B cell (primary cell): ENCODE data around the gene ZRANB3. TPM values are rescaled to one million over a fixed set of nuclear protein-coding genes. Genes with fewer than 3 reads are reported as not detected.

Source experiments
- ATAC-seq: fragments of 200-7000 bp; cut with Tn5 transposase; one replicate; pipeline ENCODE4 v1.10.0; 2021; ENCODE audit warnings: low read depth, mild to moderate bottlenecking, moderate number of reproducible peaks, moderate library complexity
- CTCF ChIA-PET: fragments of 350-600 bp; sonication (Branson Sonifier 250); formaldehyde crosslinking; loops from one replicate; lab custom pipeline; 2021; ENCODE audit warnings: antibody characterized with exemption, inconsistent platforms; lab: Charles Lee
- POLR2A ChIA-PET: fragments of 350-600 bp; sonication (Branson Sonifier 250); formaldehyde crosslinking; loops from one replicate; lab custom pipeline; 2021; ENCODE audit warnings: antibody characterized with exemption; lab: Charles Lee
- DNase-seq: peaks from one replicate; pipeline ENCODE4 v3.0.0; 2013
- H2AFZ ChIP-seq: 2 replicates; pipeline ENCODE4 v1.6.1; 2012; ENCODE audit warnings: mild to moderate bottlenecking, low read depth, low read length; ENCODE audit not compliant: insufficient read depth, poor library complexity, severe bottlenecking
- H3K27ac ChIP-seq, 2 donors: 1 replicate in 1 of 2; 2 replicates in 1 of 2; pipeline ENCODE4 v1.5.1; 2012 to 2013; ENCODE audit warnings: low read length in 2 of 2, mild to moderate bottlenecking in 2 of 2, moderate library complexity in 1 of 2
- H3K27me3 ChIP-seq, 4 experiments: fragments of 200-600 bp in 1 of 4; sonication (generic) in 1 of 4; replicated peaks in 1 of 4; 1 replicate in 2 of 4; 2 replicates in 2 of 4; pipeline versions ENCODE4 v1.6.1 to v1.7.0; 2013 to 2016; ENCODE audit warnings: low read length in 3 of 4, mild to moderate bottlenecking in 2 of 4, mixed read lengths in 1 of 4, moderate library complexity in 1 of 4; ENCODE audit not compliant: insufficient read depth in 4 of 4, control insufficient read depth in 3 of 4; ENCODE audit errors: control extremely low read depth in 1 of 4
- H3K36me3 ChIP-seq, 2 experiments: replicated peaks in 1 of 2; 1 replicate in 1 of 2; 2 replicates in 1 of 2; pipeline versions ENCODE4 v1.6.1 to v1.7.1; 2013; ENCODE audit warnings: low read length in 1 of 2; ENCODE audit not compliant: insufficient read depth in 2 of 2, control insufficient read depth in 1 of 2; ENCODE audit errors: control extremely low read depth in 1 of 2, extremely low read depth in 1 of 2
- H3K4me1 ChIP-seq, 2 donors: fragments of 200-600 bp in 1 of 2; sonication (generic) in 1 of 2; 1 replicate in 1 of 2; 2 replicates in 1 of 2; pipeline versions ENCODE4 v1.5.1 to v1.6.1; 2013 to 2017; ENCODE audit warnings: low read length in 2 of 2; ENCODE audit not compliant: control insufficient read depth in 2 of 2, insufficient read depth in 2 of 2
- H3K4me2 ChIP-seq: replicated peaks from 2 replicates; pipeline ENCODE3; 2012; ENCODE audit warnings: mild to moderate bottlenecking, low read depth, low read length; ENCODE audit not compliant: poor library complexity, severe bottlenecking
- H3K4me3 ChIP-seq, 5 experiments: fragments of 200-600 bp in 1 of 5; sonication (generic) in 1 of 5; 1 replicate in 3 of 5; 2 replicates in 2 of 5; pipeline versions ENCODE4 v1.5.1 to v1.7.0; 2011 to 2016; ENCODE audit warnings: low read length in 4 of 5, mild to moderate bottlenecking in 4 of 5, low read depth in 2 of 5, control low read depth in 1 of 5, moderate library complexity in 1 of 5; ENCODE audit not compliant: insufficient read depth in 1 of 5; ENCODE audit errors: control extremely low read depth in 1 of 5, extremely low read depth in 1 of 5
- H3K79me2 ChIP-seq: fragments of 200-600 bp; sonication (generic); one replicate; pipeline ENCODE4 v1.6.0; 2016; ENCODE audit warnings: low read length; ENCODE audit not compliant: control insufficient read depth, insufficient read depth
- H3K9ac ChIP-seq: fragments of 200-600 bp; sonication (generic); 2 replicates; pipeline ENCODE4 v1.6.1; 2017; ENCODE audit warnings: mild to moderate bottlenecking, low read length, moderate library complexity
- H3K9me3 ChIP-seq, 3 donors: one replicate each; pipeline versions ENCODE4 v1.6.1 to v1.7.1; 2013; ENCODE audit warnings: low read length in 2 of 3; ENCODE audit not compliant: control insufficient read depth in 2 of 3, insufficient read depth in 1 of 3; ENCODE audit errors: control extremely low read depth in 1 of 3
- H4K20me1 ChIP-seq: 2 replicates; pipeline ENCODE4 v1.6.0; 2012; ENCODE audit warnings: mild to moderate bottlenecking, low read length; ENCODE audit not compliant: insufficient read depth, control insufficient read depth, poor library complexity, severe bottlenecking
- H3K27ac Mint-ChIP-seq: one replicate; pipeline ENCODE4 v1.8.0; 2021; ENCODE audit warnings: mixed read lengths
- H3K27me3 Mint-ChIP-seq: one replicate; pipeline ENCODE4 v1.8.0; 2021; ENCODE audit warnings: mixed read lengths
- H3K4me1 Mint-ChIP-seq: one replicate; pipeline ENCODE4 v1.8.0; 2021; ENCODE audit warnings: mixed read lengths
- H3K4me3 Mint-ChIP-seq: one replicate; pipeline ENCODE4 v1.8.0; 2021; ENCODE audit warnings: mixed read lengths
- H3K9me3 Mint-ChIP-seq: one replicate; pipeline ENCODE4 v1.8.0; 2022; ENCODE audit warnings: mixed read lengths; ENCODE audit not compliant: insufficient read depth
- CTCF ChIP-seq: fragments of 200-600 bp; IDR thresholded peaks from one replicate; pipeline ENCODE4 v1.8.0; 2022; ENCODE audit warnings: antibody characterized with exemption, mild to moderate bottlenecking
- EZH2 ChIP-seq: IDR thresholded peaks from 2 replicates; pipeline ENCODE4 v1.6.1; 2012; ENCODE audit warnings: borderline replicate concordance, low read depth, mild to moderate bottlenecking, moderate library complexity, low read length; ENCODE audit not compliant: insufficient read depth, poor library complexity, severe bottlenecking
- WGBS: methylation state at CpG from one replicate; pipeline ENCODE4 v1.1.5; 2013; ENCODE audit warnings: missing lambda C conversion rate; ENCODE audit not compliant: insufficient coverage; 5-methylcytosine and 5-hydroxymethylcytosine counted together
- intact Hi-C: fragments of 100-400 bp; cut with micrococcal nuclease; formaldehyde crosslinking; loops from one replicate; pipeline ENCODE4 v1.10.0; 2022
- polyA plus RNA-seq: library from polyadenylated mRNA; depleted of rRNA; stranded (reverse); fragments of >200 nt; gene quantifications from 2 replicates; pipeline ENCODE4 v1.2.3, GENCODE V29; 2012
- total RNA-seq, 2 donors: library from RNA; stranded (reverse); fragments of 120-200 nt in 1 of 2; gene quantifications; 1 replicate in 1 of 2; 2 replicates in 1 of 2; pipeline versions ENCODE4 v1.2.3 to v1.2.4, GENCODE V29; 2013 to 2022

ZRANB3 gene
- total and polyA plus RNA-seq, 2 donors (not counting 1 experiment from before 2014, with no cell fraction given), result 2.4 to 9.8 TPM

DNA sequence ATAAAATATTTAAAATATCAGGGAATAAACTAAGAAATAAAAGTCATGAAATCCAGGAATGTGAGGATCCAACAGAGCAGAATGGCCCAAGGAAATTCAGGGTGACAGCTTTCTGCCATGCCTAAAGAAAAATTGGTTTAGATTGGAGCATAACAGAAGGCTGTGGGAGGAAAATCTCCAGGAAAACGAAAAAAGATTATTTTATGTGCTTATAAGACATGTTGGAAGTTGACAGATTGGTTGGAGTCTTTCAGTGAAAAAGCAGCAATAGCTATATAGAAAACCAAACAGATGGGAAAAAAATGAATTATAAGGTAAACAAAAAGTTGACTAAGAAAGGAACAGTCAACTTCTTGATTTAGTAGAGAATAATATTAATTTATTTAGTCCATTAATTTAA is 203.9 kb downstream of the ZRANB3 start:
- peaks cover 0 to 8% (median 3%) of the 10 kb centered on the region in 3 donors for H3K9me3 ChIP-seq
- CTCF ChIA-PET, result no interaction called here
- no peaks in the 10 kb centered on the region for H3K4me1 ChIP-seq
- H4K20me1 ChIP-seq, result no peaks in the 10 kb centered on the region
- intact Hi-C loops, result no loop called here
- 100% methylated on average over 1 of the region's 1 CpG for WGBS
- H3K79me2 ChIP-seq, result no peaks in the 10 kb centered on the region
- no peak overlapping the region for H3K9ac ChIP-seq
- no peaks in the 10 kb centered on the region for H3K4me1 Mint-ChIP-seq
- DNase-seq (no peak), ATAC-seq (no peak)
- peaks cover 5% of the 10 kb centered on the region for H3K9me3 Mint-ChIP-seq
- H3K27me3 Mint-ChIP-seq, result no peaks in the 10 kb centered on the region
- no peak overlapping the region for H3K27ac ChIP-seq
- POLR2A ChIA-PET, result no interaction called here
- H3K4me3 ChIP-seq, result no peak overlapping the region
- no peak overlapping the region for H3K4me2 ChIP-seq
- H3K36me3 ChIP-seq, result no peaks in the 10 kb centered on the region
- H2AFZ ChIP-seq, result no peak overlapping the region
- no peak overlapping the region for H3K27ac Mint-ChIP-seq
- H3K27me3 ChIP-seq, result no peaks in the 10 kb centered on the region
- TF ChIP-seq EZH2 (no peak), CTCF (no peak)
- no peak overlapping the region for H3K4me3 Mint-ChIP-seq

DNA sequence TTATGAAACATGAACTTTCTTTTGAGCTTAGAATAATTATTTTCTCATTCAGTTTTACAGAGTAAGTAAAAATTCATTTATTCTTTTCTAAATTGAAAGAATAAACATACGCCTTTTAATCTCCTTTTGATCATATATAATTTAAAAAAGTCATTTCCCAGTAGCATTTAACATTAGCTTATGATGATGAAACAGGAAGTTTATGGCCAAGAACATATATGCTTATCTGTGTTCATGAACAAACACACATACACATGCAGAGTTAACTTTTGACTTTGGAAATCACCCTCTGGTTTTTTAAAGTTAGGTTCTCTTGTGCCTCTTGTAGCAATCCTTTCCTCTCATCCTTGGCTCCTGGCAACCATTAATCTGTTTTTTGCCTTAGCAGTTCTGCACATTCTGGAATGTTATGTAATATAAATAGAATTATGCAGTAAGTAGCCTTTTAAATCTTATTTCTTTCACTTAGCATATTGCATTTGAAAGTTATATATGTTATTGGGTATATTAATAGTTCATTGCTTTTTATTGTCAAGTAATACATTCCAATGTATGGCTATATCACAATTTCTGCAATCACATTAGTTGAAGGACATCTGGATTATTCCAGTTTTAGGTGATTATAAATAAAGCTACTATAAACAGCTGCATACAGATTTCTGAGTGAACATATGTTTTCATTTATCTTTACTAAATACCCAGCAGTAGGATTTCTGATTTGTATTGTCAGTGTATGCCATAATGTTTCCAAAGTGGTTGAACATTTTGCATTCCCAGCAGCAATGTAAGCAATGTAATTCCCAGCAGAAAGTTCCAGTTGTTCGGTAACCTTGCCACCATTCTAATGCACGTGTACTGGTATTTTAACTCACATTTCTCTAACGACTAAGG is 210.3 kb downstream of the ZRANB3 start:
- Histone ChIP-seq H4K20me1 (no peaks in the 10 kb centered on the region), H3K4me3 (no peak overlapping the region), H3K27ac (no peak overlapping the region), H3K36me3 (no peaks in the 10 kb centered on the region), H3K4me1 (no peaks in the 10 kb centered on the region), H3K9me3 (peaks cover 0 to 5% (median 0%) of the 10 kb centered on the region in 3 donors), H3K27me3 (no peaks in the 10 kb centered on the region), H3K4me2 (no peak overlapping the region), H3K79me2 (no peaks in the 10 kb centered on the region), H2AFZ (no peak overlapping the region), H3K9ac (no peak overlapping the region)
- no peak for TF ChIP-seq EZH2
- no peak for TF ChIP-seq CTCF
- DNase-seq (no peak), ATAC-seq (no peak)
- H3K27ac Mint-ChIP-seq, result no peak overlapping the region
- H3K4me3 Mint-ChIP-seq, result no peak overlapping the region
- peaks cover 3% of the 10 kb centered on the region for H3K9me3 Mint-ChIP-seq
- H3K27me3 Mint-ChIP-seq, result no peaks in the 10 kb centered on the region
- ChIA-PET POLR2A (no interaction called here), CTCF (no interaction called here)
- intact Hi-C loops, result no loop called here
- H3K4me1 Mint-ChIP-seq, result no peaks in the 10 kb centered on the region
- WGBS, result 100% methylated on average over 1 of the region's 4 CpGs
